ENCODE data around the gene SHOC2.

- no peak for TF ChIP-seq POLR2AphosphoS5 (IDR thresholded peaks at IDR 0.05; ENCODE audit: low read depth, low read length)
- TF ChIP-seq POLR2A (IDR thresholded peaks at IDR 0.05; ENCODE audit: low read depth, low read length): no peak
Observed at GRCh38 chr10:110932505-110933180, 13.2 kb downstream of the SHOC2 start.

All from GM12892 (cell line).